Measurements from ENCODE around the gene AIFM1. TPM values are rescaled to one million over a fixed set of nuclear protein-coding genes. Genes with fewer than 3 reads are reported as not detected.

The AIFM1 gene
- total and polyA plus RNA-seq, 4 donors, result 33.1 to 79.0 (median 66.4) TPM

DNA sequence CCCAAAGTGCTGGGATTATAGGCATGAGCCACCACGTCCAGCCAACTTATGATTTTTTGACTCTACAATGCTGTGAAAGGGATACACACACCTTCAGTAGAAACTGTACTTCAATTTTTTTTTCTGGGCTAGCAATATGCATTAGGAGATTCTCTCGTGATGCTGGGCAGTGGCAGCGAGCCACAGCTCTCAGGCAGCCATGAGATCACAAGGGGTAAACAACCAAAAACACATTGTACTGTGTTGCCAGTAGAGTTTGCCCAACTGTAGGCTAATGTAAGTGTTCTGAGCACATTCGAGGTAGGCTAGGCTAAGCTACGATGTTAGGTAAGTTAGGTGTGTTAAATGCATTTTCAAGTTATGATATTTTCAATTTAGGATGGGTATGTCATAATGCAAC is 31.8 kb upstream of the AIFM1 start:
- Histone ChIP-seq H3K9ac (ENCODE audit: low read depth in 1 of 2, low read length in 2 of 2) (no peak overlapping the region), H3K27ac (ENCODE audit: low read depth in 1 of 2, low read length in 2 of 2) (no peak overlapping the region), H3K9me3 (ENCODE audit: control insufficient read depth in 4 of 4, low read length in 3 of 4) (no peaks in the 10 kb centered on the region), H3K36me3 (ENCODE audit: control insufficient read depth in 4 of 4, insufficient read depth in 3 of 4, low read depth in 1 of 4, low read length in 3 of 4) (no peaks in the 10 kb centered on the region), H3K27me3 (ENCODE audit: control insufficient read depth in 4 of 4, insufficient read depth in 4 of 4, low read length in 3 of 4) (peaks cover 0 to 2% (median 0%) of the 10 kb centered on the region in 4 donors), H3K4me3 (ENCODE audit: low read depth in 1 of 3, low read length in 3 of 3) (no peak overlapping the region), H3K4me1 (ENCODE audit: control insufficient read depth in 4 of 4, insufficient read depth in 4 of 4, low read length in 3 of 4) (no peaks in the 10 kb centered on the region)
- no peak for TF ChIP-seq EGR1 (IDR thresholded peaks at IDR 0.05; ENCODE audit: low read depth in 2 of 2)
- TF ChIP-seq NR2F2 (IDR thresholded peaks at IDR 0.05), result no peak
- TF ChIP-seq, protein P1, sequence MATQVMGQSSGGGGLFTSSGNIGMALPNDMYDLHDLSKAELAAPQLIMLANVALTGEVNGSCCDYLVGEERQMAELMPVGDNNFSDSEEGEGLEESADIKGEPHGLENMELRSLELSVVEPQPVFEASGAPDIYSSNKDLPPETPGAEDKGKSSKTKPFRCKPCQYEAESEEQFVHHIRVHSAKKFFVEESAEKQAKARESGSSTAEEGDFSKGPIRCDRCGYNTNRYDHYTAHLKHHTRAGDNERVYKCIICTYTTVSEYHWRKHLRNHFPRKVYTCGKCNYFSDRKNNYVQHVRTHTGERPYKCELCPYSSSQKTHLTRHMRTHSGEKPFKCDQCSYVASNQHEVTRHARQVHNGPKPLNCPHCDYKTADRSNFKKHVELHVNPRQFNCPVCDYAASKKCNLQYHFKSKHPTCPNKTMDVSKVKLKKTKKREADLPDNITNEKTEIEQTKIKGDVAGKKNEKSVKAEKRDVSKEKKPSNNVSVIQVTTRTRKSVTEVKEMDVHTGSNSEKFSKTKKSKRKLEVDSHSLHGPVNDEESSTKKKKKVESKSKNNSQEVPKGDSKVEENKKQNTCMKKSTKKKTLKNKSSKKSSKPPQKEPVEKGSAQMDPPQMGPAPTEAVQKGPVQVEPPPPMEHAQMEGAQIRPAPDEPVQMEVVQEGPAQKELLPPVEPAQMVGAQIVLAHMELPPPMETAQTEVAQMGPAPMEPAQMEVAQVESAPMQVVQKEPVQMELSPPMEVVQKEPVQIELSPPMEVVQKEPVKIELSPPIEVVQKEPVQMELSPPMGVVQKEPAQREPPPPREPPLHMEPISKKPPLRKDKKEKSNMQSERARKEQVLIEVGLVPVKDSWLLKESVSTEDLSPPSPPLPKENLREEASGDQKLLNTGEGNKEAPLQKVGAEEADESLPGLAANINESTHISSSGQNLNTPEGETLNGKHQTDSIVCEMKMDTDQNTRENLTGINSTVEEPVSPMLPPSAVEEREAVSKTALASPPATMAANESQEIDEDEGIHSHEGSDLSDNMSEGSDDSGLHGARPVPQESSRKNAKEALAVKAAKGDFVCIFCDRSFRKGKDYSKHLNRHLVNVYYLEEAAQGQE (IDR thresholded peaks at IDR 0.05), result no peak
- no peak for TF ChIP-seq TAF1 (conservative IDR thresholded peaks at IDR 0.05)
- no peak for TF ChIP-seq FOXA2 (IDR thresholded peaks at IDR 0.05)
- no peak for TF ChIP-seq RAD21 (IDR thresholded peaks at IDR 0.05)
- no peak for TF ChIP-seq GABPA (IDR thresholded peaks at IDR 0.05 in 1 of 2, conservative IDR thresholded peaks at IDR 0.05 in 1 of 2)
- TF ChIP-seq FOXA1 (IDR thresholded peaks at IDR 0.05), result no peak
- TF ChIP-seq, protein P2, sequence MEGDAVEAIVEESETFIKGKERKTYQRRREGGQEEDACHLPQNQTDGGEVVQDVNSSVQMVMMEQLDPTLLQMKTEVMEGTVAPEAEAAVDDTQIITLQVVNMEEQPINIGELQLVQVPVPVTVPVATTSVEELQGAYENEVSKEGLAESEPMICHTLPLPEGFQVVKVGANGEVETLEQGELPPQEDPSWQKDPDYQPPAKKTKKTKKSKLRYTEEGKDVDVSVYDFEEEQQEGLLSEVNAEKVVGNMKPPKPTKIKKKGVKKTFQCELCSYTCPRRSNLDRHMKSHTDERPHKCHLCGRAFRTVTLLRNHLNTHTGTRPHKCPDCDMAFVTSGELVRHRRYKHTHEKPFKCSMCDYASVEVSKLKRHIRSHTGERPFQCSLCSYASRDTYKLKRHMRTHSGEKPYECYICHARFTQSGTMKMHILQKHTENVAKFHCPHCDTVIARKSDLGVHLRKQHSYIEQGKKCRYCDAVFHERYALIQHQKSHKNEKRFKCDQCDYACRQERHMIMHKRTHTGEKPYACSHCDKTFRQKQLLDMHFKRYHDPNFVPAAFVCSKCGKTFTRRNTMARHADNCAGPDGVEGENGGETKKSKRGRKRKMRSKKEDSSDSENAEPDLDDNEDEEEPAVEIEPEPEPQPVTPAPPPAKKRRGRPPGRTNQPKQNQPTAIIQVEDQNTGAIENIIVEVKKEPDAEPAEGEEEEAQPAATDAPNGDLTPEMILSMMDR (IDR thresholded peaks at IDR 0.05; ENCODE audit: low read depth, low read length, missing input control), result no peak
- TF ChIP-seq HNF4G (IDR thresholded peaks at IDR 0.05), result no peak
- no peak for DNase-seq (ENCODE audit: low spot score)
- WGBS, result 61% methylated on average over 5 of the region's 5 CpGs

DNA sequence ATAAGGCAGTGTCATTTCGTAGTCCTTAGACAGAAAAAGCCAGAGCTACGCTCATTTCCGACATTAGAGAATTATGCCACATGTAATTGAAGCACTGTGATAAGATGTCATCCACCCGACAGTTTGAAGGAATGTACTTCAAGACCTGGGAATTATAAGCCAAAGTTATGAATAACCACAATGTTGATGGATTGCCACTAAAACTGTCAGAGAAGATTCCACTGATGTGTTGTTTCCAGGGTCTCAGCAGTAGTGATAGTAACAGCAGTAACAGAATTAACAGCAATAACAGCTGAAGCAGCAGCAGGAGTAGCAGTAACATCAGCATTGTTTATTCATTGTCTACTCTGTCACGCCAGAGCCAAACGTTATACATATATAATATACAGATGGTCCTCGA is 30.8 kb upstream of the AIFM1 start:
- WGBS, result 81% methylated on average over 7 of the region's 7 CpGs
- no peak overlapping the region for H3K9ac ChIP-seq (ENCODE audit: low read depth in 1 of 2, low read length in 2 of 2)
- DNase-seq (ENCODE audit: low spot score), result no peak
- TF ChIP-seq SP1 (IDR thresholded peaks at IDR 0.05), result no peak
- TF ChIP-seq JUND (IDR thresholded peaks at IDR 0.05), result no peak
- TF ChIP-seq YY1 (IDR thresholded peaks at IDR 0.05), result no peak
- TF ChIP-seq, protein P1 (IDR thresholded peaks at IDR 0.05), result no peak
- no peak for TF ChIP-seq FOXA2 (IDR thresholded peaks at IDR 0.05)
- TF ChIP-seq NR2F2 (IDR thresholded peaks at IDR 0.05), result no peak
- TF ChIP-seq HNF4G (IDR thresholded peaks at IDR 0.05), result no peak
- TF ChIP-seq GABPA (IDR thresholded peaks at IDR 0.05 in 1 of 2, conservative IDR thresholded peaks at IDR 0.05 in 1 of 2), result no peak
- TF ChIP-seq HNF4A (conservative IDR thresholded peaks at IDR 0.05), result no peak
- no peak for TF ChIP-seq EGR1 (IDR thresholded peaks at IDR 0.05; ENCODE audit: low read depth in 2 of 2)
- no peak for TF ChIP-seq FOXA1 (IDR thresholded peaks at IDR 0.05)
- TF ChIP-seq, protein P3, sequence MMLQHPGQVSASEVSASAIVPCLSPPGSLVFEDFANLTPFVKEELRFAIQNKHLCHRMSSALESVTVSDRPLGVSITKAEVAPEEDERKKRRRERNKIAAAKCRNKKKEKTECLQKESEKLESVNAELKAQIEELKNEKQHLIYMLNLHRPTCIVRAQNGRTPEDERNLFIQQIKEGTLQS (IDR thresholded peaks at IDR 0.05), result no peak
- no peak for TF ChIP-seq RXRA (IDR thresholded peaks at IDR 0.05)
- TF ChIP-seq, protein P2 (IDR thresholded peaks at IDR 0.05; ENCODE audit: low read depth, low read length, missing input control), result no peak
- H3K4me3 ChIP-seq (ENCODE audit: low read depth in 1 of 3, low read length in 3 of 3), result no peak overlapping the region
- no peak overlapping the region for H3K27ac ChIP-seq (ENCODE audit: low read depth in 1 of 2, low read length in 2 of 2)
- no peaks in the 10 kb centered on the region for H3K4me1 ChIP-seq (ENCODE audit: control insufficient read depth in 4 of 4, insufficient read depth in 4 of 4, low read length in 3 of 4)
- H3K36me3 ChIP-seq (ENCODE audit: control insufficient read depth in 4 of 4, insufficient read depth in 3 of 4, low read depth in 1 of 4, low read length in 3 of 4), result no peaks in the 10 kb centered on the region
- H3K9me3 ChIP-seq (ENCODE audit: control insufficient read depth in 4 of 4, low read length in 3 of 4), result no peaks in the 10 kb centered on the region
- peaks cover 0 to 2% (median 0%) of the 10 kb centered on the region in 4 donors for H3K27me3 ChIP-seq (ENCODE audit: control insufficient read depth in 4 of 4, insufficient read depth in 4 of 4, low read length in 3 of 4)

All from liver (tissue), 9 donors.